GM19035 (cell line): ENCODE measurements around the gene BTG1.
A peak's percentile ranks its signal among the peaks of the same experiment; 100 is the strongest.
"Not testable (repeated sequence)": the region's sequence is repeated elsewhere in the genome, so short reads cannot be mapped to it uniquely, and the experiment has no call there.

ENCODE experiments used
- ATAC-seq: cut with Tn5 transposase; IDR thresholded peaks from one replicate; pipeline ENCODE4 v1.9.1; 2021; ENCODE audit not compliant: unreplicated experiment

The BTG1 gene

GRCh38 chr12:92151916-92152315, 6.3 kb upstream of the BTG1 start:
- ATAC-seq, result no peak

GRCh38 chr12:92149563-92149962, 3.9 kb upstream of the BTG1 start:
- ATAC-seq, result no peak

DNA sequence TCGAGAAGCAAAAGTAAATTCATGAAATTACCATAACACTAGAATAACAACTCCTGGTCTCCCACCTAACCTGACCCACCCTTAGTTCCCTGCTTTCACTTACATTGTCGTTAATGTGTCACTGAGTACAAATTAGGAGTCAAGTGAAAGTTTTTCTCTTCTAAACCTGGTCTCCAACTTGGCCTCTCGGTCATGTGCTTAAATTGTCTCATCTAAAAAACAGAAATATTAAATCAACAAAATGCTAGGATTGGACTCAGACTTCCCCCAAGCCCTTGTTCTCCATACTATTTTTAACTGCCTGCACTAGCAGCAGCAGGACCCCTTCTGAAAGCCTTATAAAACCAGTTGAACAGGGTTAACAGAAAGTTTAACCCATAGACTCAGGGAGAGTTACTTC, 1.8 kb upstream of the BTG1 start:
- ATAC-seq, result no peak

GRCh38 chr12:92146497-92147224, 1.0 kb upstream of the BTG1 start:
- ATAC-seq, result no peak

DNA sequence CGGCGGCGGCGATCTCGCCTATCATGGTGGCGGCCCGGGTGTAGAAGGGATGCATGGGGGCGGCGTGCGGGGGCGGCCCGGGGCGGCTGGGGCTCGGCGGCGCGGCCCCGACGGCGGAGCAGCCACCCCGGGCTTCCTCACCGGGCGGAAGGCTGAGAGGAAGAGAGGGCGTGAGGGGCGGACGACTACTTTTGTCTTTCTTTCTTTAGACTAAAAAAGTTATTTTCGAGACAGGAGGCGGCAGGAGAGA, 240 bp downstream of the BTG1 start:
- ATAC-seq, result peak; percentile 8

- ATAC-seq, result peak; percentile 1
Observed at GRCh38 chr12:92144631-92145480, 790 bp downstream of the BTG1 start.

DNA sequence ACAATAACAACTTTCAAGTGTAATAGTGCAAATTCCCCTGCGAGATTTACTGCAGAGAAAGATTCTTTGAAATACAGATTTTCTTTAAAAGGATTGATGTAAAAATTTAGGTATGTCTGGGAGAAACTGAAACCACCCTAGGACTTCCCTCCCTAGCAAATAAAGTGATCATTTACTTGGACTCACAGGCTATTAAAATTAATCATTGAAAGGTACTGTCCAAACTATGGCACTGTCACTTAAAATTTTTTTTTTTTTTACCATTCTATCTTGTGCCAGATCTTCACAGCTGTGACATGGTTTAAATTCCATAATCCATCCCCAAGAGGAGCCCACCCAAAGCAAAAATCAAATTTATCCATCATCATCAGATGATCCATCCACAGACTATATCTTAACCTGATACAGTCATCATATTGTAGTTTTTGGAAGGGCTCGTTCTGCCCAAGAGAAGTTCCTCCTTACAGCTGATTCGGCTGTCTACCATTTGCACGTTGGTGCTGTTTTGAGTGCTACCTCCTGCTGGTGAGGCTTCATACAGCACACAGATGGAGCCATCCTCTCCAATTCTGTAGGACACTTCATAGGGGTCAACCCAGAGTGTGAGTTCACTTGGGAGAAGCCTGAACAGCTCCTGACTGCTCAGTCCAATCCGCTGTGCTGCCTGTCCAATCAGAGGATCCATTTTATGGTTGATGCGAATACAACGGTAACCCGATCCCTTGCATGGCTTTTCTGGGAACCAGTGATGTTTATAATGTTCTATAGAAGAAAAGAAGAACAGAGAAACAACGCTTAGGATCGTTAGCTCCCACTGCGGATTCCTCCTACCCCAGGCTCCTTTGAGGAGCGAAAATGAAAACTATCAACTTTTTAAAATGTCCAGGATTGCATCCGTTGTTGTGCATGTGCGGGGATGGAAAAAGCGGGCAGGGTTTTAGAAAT, 1.7 kb downstream of the BTG1 start:
- no peak for ATAC-seq

- ATAC-seq, result no peak
Observed at GRCh38 chr12:92143258-92143657, 2.4 kb downstream of the BTG1 start.

DNA sequence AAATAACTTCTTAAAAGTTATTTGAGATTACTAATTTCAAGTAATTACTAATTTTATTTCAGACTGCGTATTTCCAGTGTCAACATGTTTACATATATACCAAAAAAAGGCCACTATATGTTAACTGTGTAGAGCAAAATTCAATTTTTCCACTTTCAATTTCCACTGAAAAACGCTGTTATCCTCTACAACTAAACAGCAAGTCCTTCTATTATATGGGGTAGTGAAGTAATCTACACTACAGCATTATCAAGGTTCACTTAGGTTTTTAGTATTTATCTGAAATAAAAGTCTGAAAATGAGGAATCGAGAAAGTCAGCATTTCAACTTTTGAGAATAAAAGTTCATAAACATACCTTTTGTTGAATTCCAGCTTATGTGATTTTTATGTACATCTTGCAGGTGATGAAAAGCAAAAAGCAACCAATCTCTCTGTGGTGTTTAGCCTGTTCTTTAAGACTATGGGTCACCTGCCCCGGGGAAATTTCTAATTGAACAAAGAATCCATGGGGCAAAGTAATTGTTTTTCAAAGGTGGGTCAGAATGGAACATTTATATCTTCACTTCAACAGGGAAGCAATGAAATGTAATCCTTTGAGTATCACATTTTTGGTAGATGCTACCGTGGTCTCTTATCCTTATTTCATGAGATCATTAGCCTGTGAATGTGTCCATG, 3.3 kb downstream of the BTG1 start:
- ATAC-seq, result no peak

DNA sequence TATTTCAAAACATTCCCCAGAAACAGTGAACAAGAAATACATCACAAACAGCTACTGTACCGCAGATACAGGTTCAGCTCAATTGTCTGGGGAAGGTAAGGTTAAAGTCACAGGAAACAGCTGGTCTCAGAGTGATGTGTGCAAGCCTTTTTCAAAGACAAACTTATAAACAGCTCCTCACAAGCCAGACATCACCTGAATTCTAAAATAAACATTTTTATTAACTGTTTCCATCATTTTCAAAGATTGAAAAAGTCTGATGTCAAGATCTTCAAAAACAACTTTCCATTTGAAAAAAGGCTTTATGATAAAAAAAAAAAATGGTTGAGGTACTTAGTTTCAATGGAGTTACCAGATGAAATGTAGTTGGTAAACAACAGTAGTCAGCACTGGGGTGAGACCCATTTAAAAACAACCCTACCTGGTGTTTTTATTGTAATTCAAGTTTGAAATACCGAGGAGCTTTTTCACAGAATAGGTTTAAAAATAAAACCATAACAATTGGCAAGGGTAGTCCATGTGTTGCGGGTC, 4.0 kb downstream of the BTG1 start:
- no peak for ATAC-seq

DNA sequence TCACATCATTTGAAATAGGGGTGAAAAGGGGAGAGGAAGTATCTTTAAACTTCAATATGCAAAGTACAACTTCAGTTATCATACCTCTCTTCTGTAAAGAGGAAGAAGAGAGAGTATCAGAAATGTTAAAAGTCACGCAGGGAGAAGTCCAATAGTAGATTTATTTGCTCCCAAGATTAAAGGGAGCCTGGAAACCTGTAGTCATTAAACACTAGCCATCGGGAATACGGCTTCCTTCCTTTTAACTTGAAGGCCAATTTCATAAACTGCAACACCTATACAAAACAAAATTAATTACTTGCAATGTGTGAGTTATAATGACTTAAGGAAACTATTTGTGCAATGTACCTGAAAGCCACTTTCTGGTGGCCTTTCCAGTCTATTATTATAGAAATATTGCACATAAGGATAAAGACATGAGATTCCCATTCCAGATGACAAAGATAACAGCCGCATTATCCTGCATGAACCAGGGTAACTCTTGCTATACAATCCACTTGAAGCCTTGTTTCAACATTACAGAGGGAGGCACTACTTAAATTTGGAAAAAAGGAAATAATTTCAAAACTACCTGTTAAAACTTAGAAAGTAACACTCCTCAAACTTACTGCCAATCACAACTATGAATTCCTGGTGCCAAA, 4.6 kb downstream of the BTG1 start:
- ATAC-seq, result no peak

- ATAC-seq, result no peak
Observed at GRCh38 chr12:92140156-92140555, 5.5 kb downstream of the BTG1 start.

DNA sequence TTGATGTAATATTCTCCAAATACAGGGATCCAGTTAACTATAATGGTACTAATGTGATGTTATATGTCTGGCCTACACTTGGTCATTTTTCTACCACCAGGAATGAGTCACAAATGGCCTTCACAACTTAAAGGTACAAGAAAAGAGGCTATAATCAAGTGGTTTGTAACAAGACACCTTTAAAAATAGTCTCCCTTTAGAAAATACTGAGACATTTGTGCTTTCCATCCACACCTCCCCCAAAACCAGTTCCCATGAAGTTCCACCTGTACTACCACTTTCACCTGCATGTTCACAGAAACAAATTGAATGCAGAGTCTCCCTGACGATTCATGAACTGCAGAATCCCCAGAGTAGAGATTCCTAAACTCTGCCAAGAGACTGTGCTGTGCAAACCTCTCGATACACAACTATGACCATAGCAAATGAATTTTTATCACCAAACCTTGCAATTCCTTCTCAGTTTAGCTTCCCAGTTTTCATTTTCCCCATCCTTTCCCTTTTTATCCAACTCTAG, 6.0 kb downstream of the BTG1 start:
- no peak for ATAC-seq

DNA sequence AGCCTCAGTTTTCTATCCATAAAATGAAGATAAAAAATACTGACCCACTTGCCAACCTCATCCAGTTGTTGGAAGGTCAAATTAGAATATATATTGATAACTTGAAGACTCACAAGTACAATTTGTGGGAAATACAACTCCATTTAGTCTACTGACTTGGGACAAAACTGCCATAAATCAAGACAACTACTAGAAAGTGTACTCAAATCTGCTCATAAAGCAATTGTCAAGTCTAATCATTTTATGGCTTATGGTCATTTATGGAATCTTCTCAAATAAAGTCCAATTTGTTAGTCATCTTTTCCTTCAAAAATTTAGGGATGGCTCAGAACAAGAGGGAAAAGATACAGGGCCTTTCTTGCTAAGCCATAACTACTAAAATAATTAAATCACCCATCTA, 7.0 kb downstream of the BTG1 start:
- ATAC-seq, result no peak

DNA sequence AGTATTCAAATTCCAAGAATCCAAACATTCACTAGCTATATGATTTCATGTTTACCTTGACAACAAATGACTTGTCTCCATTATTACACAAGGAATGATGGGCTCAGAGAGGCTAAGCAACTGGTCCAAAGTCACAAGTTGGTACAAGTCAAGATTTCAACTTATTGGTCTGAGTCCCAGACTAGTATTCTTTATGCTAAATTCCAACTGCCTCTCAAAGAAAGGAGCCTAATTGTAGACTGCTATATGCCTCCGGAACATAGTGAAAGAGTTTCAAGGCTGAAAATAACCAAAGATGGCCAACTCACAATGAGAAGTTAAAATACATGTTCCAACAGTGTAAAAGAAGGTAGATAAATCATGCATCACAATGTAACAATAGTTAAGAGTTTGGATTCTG, 7.5 kb downstream of the BTG1 start:
- no peak for ATAC-seq

GRCh38 chr12:92136965-92137721, 8.5 kb downstream of the BTG1 start:
- ATAC-seq, result no peak

- ATAC-seq, result no peak
Observed at GRCh38 chr12:92136026-92136730, 9.5 kb downstream of the BTG1 start.

DNA sequence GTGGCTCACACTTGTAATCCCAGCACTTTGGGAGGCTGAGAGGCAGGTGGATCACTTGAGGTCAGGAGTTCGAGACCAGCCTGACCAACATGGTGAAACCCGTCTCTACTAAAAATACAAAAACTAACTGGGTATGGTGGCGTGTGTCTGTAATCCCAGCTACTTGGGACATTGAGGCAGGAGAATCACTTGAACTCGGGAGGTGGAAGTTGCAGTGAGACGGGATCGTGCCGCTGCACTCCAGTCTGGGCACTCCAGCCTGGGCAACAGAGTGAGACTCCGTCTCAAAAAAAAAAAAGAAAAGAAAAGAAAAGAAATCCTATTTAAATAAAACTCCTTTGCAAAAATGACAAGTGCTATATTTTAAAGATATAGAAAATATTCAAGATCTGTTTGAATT, 10.1 kb downstream of the BTG1 start:
- ATAC-seq, result not testable (repeated sequence)
